ENCODE data around the gene NDUFA3.

NDUFA3 gene

DNA sequence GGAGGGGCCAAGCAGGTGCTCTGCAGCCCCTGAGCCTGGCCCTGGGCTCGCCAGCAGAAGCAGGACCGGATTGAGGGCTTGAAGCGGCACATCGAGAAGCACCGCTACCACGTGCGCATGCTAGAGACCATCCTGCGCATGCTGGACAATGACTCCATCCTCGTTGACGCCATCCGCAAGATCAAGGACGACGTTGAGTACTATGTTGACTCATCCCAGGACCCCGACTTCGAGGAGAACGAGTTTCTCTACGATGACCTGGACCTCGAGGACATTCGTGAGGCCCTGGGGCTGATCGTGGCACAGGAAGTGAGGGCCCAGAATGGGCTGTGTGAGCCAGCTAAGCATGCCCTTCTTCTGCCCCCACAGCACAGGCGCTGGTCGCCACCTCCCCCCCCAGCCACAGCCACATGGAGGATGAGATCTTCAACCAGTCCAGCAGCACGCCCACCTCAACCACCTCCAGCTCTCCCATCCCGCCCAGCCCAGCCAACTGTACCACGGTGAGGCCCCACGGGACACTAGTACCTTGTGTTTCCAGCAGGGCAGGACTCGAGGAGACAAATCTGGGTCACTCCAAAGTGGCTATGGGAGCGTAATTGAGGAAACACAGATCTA lies 43.0 kb downstream of the NDUFA3 start:
- Histone ChIP-seq H3K27ac (ENCODE audit: low read depth, low read length) (no peak overlapping the region), H2BK15ac (replicated peaks; ENCODE audit: low read depth) (no peak overlapping the region), H3K27me3 (ENCODE audit: insufficient read depth, low read length, poor library complexity) (no peaks in the 10 kb centered on the region), H3K36me3 (ENCODE audit: control insufficient read depth, insufficient read depth, low read length) (peaks cover 41% of the 10 kb centered on the region), H2BK5ac (ENCODE audit: low read length) (no peak overlapping the region), H2BK120ac (ENCODE audit: low read depth, low read length) (no peak overlapping the region), H4K5ac (ENCODE audit: low read length) (no peak overlapping the region), H3K56ac (ENCODE audit: low read length) (no peak overlapping the region), H2AK5ac (ENCODE audit: low read length) (no peak overlapping the region), H3K23ac (ENCODE audit: low read length) (no peak overlapping the region), H3K4me1 (ENCODE audit: control insufficient read depth, low read depth, low read length) (no peaks in the 10 kb centered on the region), H3K4me2 (ENCODE audit: low read length) (no peak overlapping the region), H3K18ac (ENCODE audit: low read length) (no peak overlapping the region), H3K4me3 (ENCODE audit: low read length) (no peak overlapping the region), H3K79me2 (ENCODE audit: control insufficient read depth, insufficient read depth, low read length) (peaks cover 18% of the 10 kb centered on the region), H3K79me1 (ENCODE audit: low read length) (peaks cover 24% of the 10 kb centered on the region), H3K4ac (ENCODE audit: low read depth, low read length) (no peak overlapping the region), H4K8ac (ENCODE audit: low read depth, low read length) (no peak overlapping the region), H3K9ac (ENCODE audit: low read length) (no peak overlapping the region)
- no CpG with 5 or more reads among the region's 28 CpGs for WGBS (ENCODE audit: extremely low coverage, insufficient coverage, low lambda C conversion rate)
- no peak for DNase-seq

- no peak overlapping the region for H2BK5ac ChIP-seq (ENCODE audit: low read length)
- no peaks in the 10 kb centered on the region for H3K4me1 ChIP-seq (ENCODE audit: control insufficient read depth, low read depth, low read length)
- H3K27me3 ChIP-seq (ENCODE audit: insufficient read depth, low read length, poor library complexity): no peaks in the 10 kb centered on the region
- H3K4me3 ChIP-seq (ENCODE audit: low read length): no peak overlapping the region
- peaks cover 8% of the 10 kb centered on the region for H3K79me1 ChIP-seq (ENCODE audit: low read length)
- H3K9ac ChIP-seq (ENCODE audit: low read length): no peak overlapping the region
- H3K23ac ChIP-seq (ENCODE audit: low read length): no peak overlapping the region
- H3K56ac ChIP-seq (ENCODE audit: low read length): no peak overlapping the region
- H4K5ac ChIP-seq (ENCODE audit: low read length): no peak overlapping the region
- no CpG with 5 or more reads among the region's 3 CpGs for WGBS (ENCODE audit: extremely low coverage, insufficient coverage, low lambda C conversion rate)
- no peak overlapping the region for H2BK15ac ChIP-seq (replicated peaks; ENCODE audit: low read depth)
- H3K4me2 ChIP-seq (ENCODE audit: low read length): no peak overlapping the region
- H3K27ac ChIP-seq (ENCODE audit: low read depth, low read length): no peak overlapping the region
- H2BK120ac ChIP-seq (ENCODE audit: low read depth, low read length): no peak overlapping the region
- no peak overlapping the region for H3K18ac ChIP-seq (ENCODE audit: low read length)
- no peak overlapping the region for H3K4ac ChIP-seq (ENCODE audit: low read depth, low read length)
- peaks cover 47% of the 10 kb centered on the region for H3K36me3 ChIP-seq (ENCODE audit: control insufficient read depth, insufficient read depth, low read length)
- no peak overlapping the region for H4K8ac ChIP-seq (ENCODE audit: low read depth, low read length)
- no peak for DNase-seq
- H2AK5ac ChIP-seq (ENCODE audit: low read length): no peak overlapping the region
- no peaks in the 10 kb centered on the region for H3K79me2 ChIP-seq (ENCODE audit: control insufficient read depth, insufficient read depth, low read length)
These were observed 45.0 kb downstream of the NDUFA3 start for GRCh38 chr19:54147676-54148075.

DNA sequence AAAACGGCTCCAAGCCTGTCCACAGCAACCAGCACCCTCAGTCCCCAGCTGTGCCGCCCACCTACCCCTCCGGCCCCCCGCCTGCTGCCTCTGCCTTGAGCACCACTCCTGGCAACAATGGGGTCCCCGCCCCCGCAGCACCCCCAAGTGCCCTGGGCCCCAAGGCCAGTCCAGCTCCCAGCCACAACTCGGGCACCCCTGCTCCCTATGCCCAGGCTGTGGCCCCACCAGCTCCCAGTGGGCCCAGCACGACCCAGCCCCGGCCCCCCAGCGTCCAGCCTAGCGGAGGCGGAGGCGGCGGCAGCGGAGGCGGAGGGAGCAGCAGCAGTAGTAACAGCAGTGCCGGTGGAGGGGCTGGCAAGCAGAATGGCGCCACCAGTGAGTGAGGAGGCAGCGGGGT lies 45.5 kb downstream of the NDUFA3 start:
- Histone ChIP-seq H4K5ac (ENCODE audit: low read length) (no peak overlapping the region), H2AK5ac (ENCODE audit: low read length) (no peak overlapping the region), H3K18ac (ENCODE audit: low read length) (no peak overlapping the region), H4K8ac (ENCODE audit: low read depth, low read length) (no peak overlapping the region), H3K27ac (ENCODE audit: low read depth, low read length) (no peak overlapping the region), H3K9ac (ENCODE audit: low read length) (no peak overlapping the region), H3K56ac (ENCODE audit: low read length) (no peak overlapping the region), H3K79me1 (ENCODE audit: low read length) (peaks cover 5% of the 10 kb centered on the region), H3K4ac (ENCODE audit: low read depth, low read length) (no peak overlapping the region), H2BK15ac (replicated peaks; ENCODE audit: low read depth) (no peak overlapping the region), H3K27me3 (ENCODE audit: insufficient read depth, low read length, poor library complexity) (no peaks in the 10 kb centered on the region), H3K79me2 (ENCODE audit: control insufficient read depth, insufficient read depth, low read length) (no peaks in the 10 kb centered on the region), H3K23ac (ENCODE audit: low read length) (no peak overlapping the region), H3K4me1 (ENCODE audit: control insufficient read depth, low read depth, low read length) (no peaks in the 10 kb centered on the region), H3K36me3 (ENCODE audit: control insufficient read depth, insufficient read depth, low read length) (peaks cover 43% of the 10 kb centered on the region), H2BK120ac (ENCODE audit: low read depth, low read length) (no peak overlapping the region), H3K4me2 (ENCODE audit: low read length) (no peak overlapping the region), H3K4me3 (ENCODE audit: low read length) (no peak overlapping the region), H2BK5ac (ENCODE audit: low read length) (no peak overlapping the region)
- no CpG with 5 or more reads among the region's 19 CpGs for WGBS (ENCODE audit: extremely low coverage, insufficient coverage, low lambda C conversion rate)
- no peak for DNase-seq

DNA sequence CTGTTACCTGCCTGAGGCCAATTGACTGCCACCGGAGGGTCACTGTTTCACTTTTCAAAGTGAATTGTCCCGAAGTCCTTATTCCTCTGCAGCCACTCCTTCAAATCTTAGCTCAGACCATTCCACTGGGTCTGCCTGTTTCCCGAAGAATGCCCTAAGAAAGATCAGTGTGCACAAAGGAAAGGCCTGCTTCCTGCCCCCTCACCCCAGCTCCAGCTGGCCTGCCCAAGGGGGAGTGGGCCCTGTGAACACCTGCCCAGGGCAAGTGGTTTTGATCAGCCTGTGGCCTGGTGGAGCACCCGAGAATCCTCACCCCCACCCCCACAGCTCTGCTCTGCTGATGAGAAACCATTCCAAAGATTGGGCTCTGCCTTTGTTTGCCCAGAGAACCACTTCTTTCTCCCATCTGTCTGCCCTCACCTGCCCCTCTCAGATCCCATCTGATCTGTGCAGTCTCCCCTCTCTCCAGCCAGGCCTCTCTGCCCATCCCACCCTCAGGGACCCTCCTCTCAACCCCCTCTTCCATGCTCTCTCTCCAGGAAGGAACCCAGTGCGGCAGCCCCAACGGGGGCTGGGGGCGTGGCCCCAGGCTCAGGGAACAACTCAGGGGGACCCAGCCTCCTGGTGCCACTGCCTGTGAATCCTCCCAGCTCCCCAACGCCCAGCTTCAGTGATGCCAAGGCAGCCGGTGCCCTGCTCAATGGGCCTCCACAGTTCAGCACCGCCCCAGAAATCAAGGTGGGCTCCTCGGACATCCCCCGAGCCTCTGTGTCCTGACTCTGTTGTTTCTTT lies 46.6 kb downstream of the NDUFA3 start:
- Histone ChIP-seq H3K4me1 (ENCODE audit: control insufficient read depth, low read depth, low read length) (no peaks in the 10 kb centered on the region), H3K27ac (ENCODE audit: low read depth, low read length) (no peak overlapping the region), H3K4ac (ENCODE audit: low read depth, low read length) (no peak overlapping the region), H3K4me2 (ENCODE audit: low read length) (no peak overlapping the region), H3K18ac (ENCODE audit: low read length) (no peak overlapping the region), H3K27me3 (ENCODE audit: insufficient read depth, low read length, poor library complexity) (no peaks in the 10 kb centered on the region), H3K9ac (ENCODE audit: low read length) (no peak overlapping the region), H3K79me2 (ENCODE audit: control insufficient read depth, insufficient read depth, low read length) (no peaks in the 10 kb centered on the region), H3K56ac (ENCODE audit: low read length) (no peak overlapping the region), H2BK5ac (ENCODE audit: low read length) (no peak overlapping the region), H3K79me1 (ENCODE audit: low read length) (peaks cover 3% of the 10 kb centered on the region), H3K4me3 (ENCODE audit: low read length) (no peak overlapping the region), H3K23ac (ENCODE audit: low read length) (no peak overlapping the region), H4K8ac (ENCODE audit: low read depth, low read length) (no peak overlapping the region), H2BK120ac (ENCODE audit: low read depth, low read length) (no peak overlapping the region), H4K5ac (ENCODE audit: low read length) (no peak overlapping the region), H2AK5ac (ENCODE audit: low read length) (no peak overlapping the region), H2BK15ac (replicated peaks; ENCODE audit: low read depth) (no peak overlapping the region), H3K36me3 (ENCODE audit: control insufficient read depth, insufficient read depth, low read length) (peaks cover 44% of the 10 kb centered on the region)
- WGBS (ENCODE audit: extremely low coverage, insufficient coverage, low lambda C conversion rate): no CpG with 5 or more reads among the region's 12 CpGs
- DNase-seq: no peak

DNA sequence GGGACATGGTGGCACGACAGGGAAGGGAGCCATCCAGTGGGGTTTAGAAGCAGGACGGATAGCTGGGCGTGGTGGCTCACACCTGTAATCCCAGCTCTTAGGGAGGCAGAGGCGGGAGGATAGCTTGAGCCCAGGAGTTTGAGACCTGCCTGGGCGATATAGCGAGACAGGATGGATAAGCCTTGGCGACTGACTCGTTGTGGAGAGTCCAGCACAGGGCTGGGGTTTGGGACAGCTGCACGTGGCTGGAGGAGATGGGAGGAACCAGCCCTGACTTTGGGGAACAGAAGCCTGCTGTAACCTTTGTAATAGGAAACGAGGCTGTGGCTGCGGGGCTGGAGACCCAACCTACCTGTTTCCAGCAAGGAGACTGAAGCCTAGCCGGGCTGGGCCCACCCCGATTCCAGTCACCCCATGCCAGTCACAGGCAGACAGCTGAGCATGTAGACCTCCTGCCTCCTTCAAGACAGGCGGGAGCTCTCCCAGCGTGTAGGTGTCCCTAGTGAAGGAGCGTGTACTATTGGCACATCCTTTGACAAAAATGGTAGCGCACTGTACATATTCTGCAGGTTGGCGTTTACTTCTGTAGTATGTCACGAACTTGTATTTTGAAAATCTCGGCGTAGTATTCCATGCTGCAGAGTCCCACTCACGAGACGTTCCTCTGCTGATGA lies 48.8 kb downstream of the NDUFA3 start:
- H3K36me3 ChIP-seq (ENCODE audit: control insufficient read depth, insufficient read depth, low read length): peaks cover 40% of the 10 kb centered on the region
- no CpG with 5 or more reads among the region's 23 CpGs for WGBS (ENCODE audit: extremely low coverage, insufficient coverage, low lambda C conversion rate)

More for the DNA sequence above, 48.8 kb downstream of the NDUFA3 start:
- Histone ChIP-seq H2BK15ac (replicated peaks; ENCODE audit: low read depth) (no peak overlapping the region), H3K4me1 (ENCODE audit: control insufficient read depth, low read depth, low read length) (no peaks in the 10 kb centered on the region), H2BK5ac (ENCODE audit: low read length) (no peak overlapping the region), H2BK120ac (ENCODE audit: low read depth, low read length) (no peak overlapping the region), H3K79me1 (ENCODE audit: low read length) (no peaks in the 10 kb centered on the region), H2AK5ac (ENCODE audit: low read length) (no peak overlapping the region), H3K23ac (ENCODE audit: low read length) (no peak overlapping the region), H3K9ac (ENCODE audit: low read length) (no peak overlapping the region), H3K18ac (ENCODE audit: low read length) (no peak overlapping the region), H3K4me3 (ENCODE audit: low read length) (no peak overlapping the region), H3K4me2 (ENCODE audit: low read length) (no peak overlapping the region), H3K56ac (ENCODE audit: low read length) (no peak overlapping the region), H4K5ac (ENCODE audit: low read length) (no peak overlapping the region), H4K8ac (ENCODE audit: low read depth, low read length) (no peak overlapping the region), H3K27ac (ENCODE audit: low read depth, low read length) (no peak overlapping the region), H3K79me2 (ENCODE audit: control insufficient read depth, insufficient read depth, low read length) (no peaks in the 10 kb centered on the region), H3K27me3 (ENCODE audit: insufficient read depth, low read length, poor library complexity) (no peaks in the 10 kb centered on the region), H3K4ac (ENCODE audit: low read depth, low read length) (no peak overlapping the region)
- no peak for DNase-seq
